ENCODE results near the gene KATNB1.

DNA sequence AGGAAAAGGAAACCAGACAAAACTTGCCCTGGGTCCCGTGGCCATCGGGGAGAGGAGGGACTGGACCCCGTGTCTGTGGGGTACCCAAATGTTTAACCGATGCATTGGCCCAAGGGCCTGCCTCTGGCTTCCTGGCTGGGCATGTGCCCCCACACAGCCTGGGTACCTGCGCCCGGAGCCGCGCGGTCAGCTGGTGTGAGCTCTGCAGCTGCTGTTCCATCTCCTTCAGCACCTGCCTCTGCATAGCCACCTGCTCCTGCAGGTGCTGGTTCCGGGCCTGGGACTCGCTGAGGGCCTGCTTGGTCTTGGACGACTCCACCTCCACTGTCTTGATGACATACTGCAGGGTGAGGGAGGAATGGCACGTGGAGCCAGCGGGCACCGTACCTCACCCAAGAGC lies 34.8 kb downstream of the KATNB1 start:
- no peak for TF ChIP-seq SP4 (IDR thresholded peaks at IDR 0.05; ENCODE audit: low read length)
- TF ChIP-seq, protein P1, sequence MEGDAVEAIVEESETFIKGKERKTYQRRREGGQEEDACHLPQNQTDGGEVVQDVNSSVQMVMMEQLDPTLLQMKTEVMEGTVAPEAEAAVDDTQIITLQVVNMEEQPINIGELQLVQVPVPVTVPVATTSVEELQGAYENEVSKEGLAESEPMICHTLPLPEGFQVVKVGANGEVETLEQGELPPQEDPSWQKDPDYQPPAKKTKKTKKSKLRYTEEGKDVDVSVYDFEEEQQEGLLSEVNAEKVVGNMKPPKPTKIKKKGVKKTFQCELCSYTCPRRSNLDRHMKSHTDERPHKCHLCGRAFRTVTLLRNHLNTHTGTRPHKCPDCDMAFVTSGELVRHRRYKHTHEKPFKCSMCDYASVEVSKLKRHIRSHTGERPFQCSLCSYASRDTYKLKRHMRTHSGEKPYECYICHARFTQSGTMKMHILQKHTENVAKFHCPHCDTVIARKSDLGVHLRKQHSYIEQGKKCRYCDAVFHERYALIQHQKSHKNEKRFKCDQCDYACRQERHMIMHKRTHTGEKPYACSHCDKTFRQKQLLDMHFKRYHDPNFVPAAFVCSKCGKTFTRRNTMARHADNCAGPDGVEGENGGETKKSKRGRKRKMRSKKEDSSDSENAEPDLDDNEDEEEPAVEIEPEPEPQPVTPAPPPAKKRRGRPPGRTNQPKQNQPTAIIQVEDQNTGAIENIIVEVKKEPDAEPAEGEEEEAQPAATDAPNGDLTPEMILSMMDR (IDR thresholded peaks at IDR 0.05; ENCODE audit: control extremely low read depth in 1 of 3, insufficient read depth in 1 of 3, low read depth in 1 of 3, low read length in 3 of 3): no peak
- no peak for TF ChIP-seq JUN (IDR thresholded peaks at IDR 0.05; ENCODE audit: low read depth, low read length)
- no peak for TF ChIP-seq TAF7 (optimal IDR thresholded peaks at IDR 0.05; ENCODE audit: borderline replicate concordance, low read depth, low read length)

Measured in H1 (cell line).